IPS DF 4.7 (cell line): Measurements from ENCODE around the gene ZNF892.
A peak's percentile ranks its signal among the peaks of the same experiment; 100 is the strongest.
"Not testable (repeated sequence)": the region's sequence is repeated elsewhere in the genome, so short reads cannot be mapped to it uniquely, and the experiment has no call there.

ENCODE experiments used
- DNase-seq: peaks from one replicate; pipeline ENCODE4 v3.0.0-alpha.2; 2013; ENCODE audit warnings: low spot score; ENCODE audit errors: extremely low read depth

The ZNF892 gene

GRCh38 chr2:95207111-95207961 lies at the start of gene ZNF892:
Gene ZNF892 (plus strand): TSS chr2:95207521. CDS start chr2:95207816, 295 bp downstream.
- DNase-seq, result peak; percentile 58

GRCh38 chr2:95158441-95158840 lies 48.9 kb upstream of the ZNF892 start:
- no peak for DNase-seq

GRCh38 chr2:95158891-95159619 lies 48.3 kb upstream of the ZNF892 start:
- no peak for DNase-seq

GRCh38 chr2:95159690-95160449 lies 47.5 kb upstream of the ZNF892 start, which contains the start of gene ZNF514:
Gene ZNF514 (minus strand): TSS chr2:95159848. CDS start chr2:95153253, 6,595 bp downstream.
- DNase-seq, result no peak

GRCh38 chr2:95165030-95165370 lies 42.3 kb upstream of the ZNF892 start:
- DNase-seq, result no peak

- DNase-seq, result peak; percentile 95
Observed at GRCh38 chr2:95165371-95166064, 41.8 kb upstream of the ZNF892 start, which contains the start of gene ZNF2. Gene ZNF2 (plus strand): TSS chr2:95165809. CDS start chr2:95176227, 10,418 bp downstream.

GRCh38 chr2:95166065-95166763 lies 41.1 kb upstream of the ZNF892 start:
- DNase-seq, result no peak

GRCh38 chr2:95171902-95172301 lies 35.4 kb upstream of the ZNF892 start:
- no peak for DNase-seq

GRCh38 chr2:95174031-95174542 lies 33.2 kb upstream of the ZNF892 start:
- no peak for DNase-seq

- DNase-seq, result no peak
Observed at GRCh38 chr2:95179451-95179850, 27.9 kb upstream of the ZNF892 start.

- DNase-seq, result no peak
Observed at GRCh38 chr2:95181774-95182173, 25.5 kb upstream of the ZNF892 start.

- no peak for DNase-seq
Observed at GRCh38 chr2:95185197-95185596, 22.1 kb upstream of the ZNF892 start.

- no peak for DNase-seq
Observed at GRCh38 chr2:95185973-95186372, 21.3 kb upstream of the ZNF892 start.

GRCh38 chr2:95192956-95193355 lies 14.4 kb upstream of the ZNF892 start:
- not testable (repeated sequence) for DNase-seq

GRCh38 chr2:95203911-95204310 lies 3.4 kb upstream of the ZNF892 start:
- DNase-seq, result no peak

- no peak for DNase-seq
Observed at GRCh38 chr2:95204396-95204795, 2.9 kb upstream of the ZNF892 start.

- no peak for DNase-seq
Observed at GRCh38 chr2:95206096-95206495, 1.2 kb upstream of the ZNF892 start.

- no peak for DNase-seq
Observed at GRCh38 chr2:95208106-95208505, 785 bp downstream of the ZNF892 start.

- DNase-seq, result no peak
Observed at GRCh38 chr2:95215018-95215612, 7.8 kb downstream of the ZNF892 start.

- DNase-seq, result no peak
Observed at GRCh38 chr2:95220449-95220848, 13.1 kb downstream of the ZNF892 start.
